ENCODE data around the gene SP4.

SP4 gene

GRCh38 chr7:21427871-21428658, at the start of gene SP4:
Gene SP4, plus strand, starts transcription at chr7:21428083. Its CDS starts 169 bp downstream, at chr7:21428252.
- peak; percentile 91 for DNase-seq

GRCh38 chr7:21383227-21384220, 44.4 kb upstream of the SP4 start:
- peak; percentile 13 for DNase-seq

- DNase-seq: no peak
These were observed 33.9 kb upstream of the SP4 start for GRCh38 chr7:21393937-21394336.

- no peak for DNase-seq
These were observed 25.9 kb upstream of the SP4 start for GRCh38 chr7:21401944-21402343.

GRCh38 chr7:21407796-21408480, 19.9 kb upstream of the SP4 start:
- no peak for DNase-seq

- DNase-seq: no peak
These were observed 19.4 kb upstream of the SP4 start for GRCh38 chr7:21408481-21408820.

GRCh38 chr7:21412410-21412851, 15.5 kb upstream of the SP4 start:
- peak; percentile 22 for DNase-seq

GRCh38 chr7:21412957-21413356, 14.9 kb upstream of the SP4 start:
- DNase-seq: no peak

- peak; percentile 2 for DNase-seq
These were observed 14.4 kb upstream of the SP4 start for GRCh38 chr7:21413502-21413901.

- peak; percentile 53 for DNase-seq
These were observed 13.0 kb upstream of the SP4 start for GRCh38 chr7:21414795-21415393.

- DNase-seq: no peak
These were observed 10.2 kb upstream of the SP4 start for GRCh38 chr7:21417647-21418046.

GRCh38 chr7:21422751-21423150, 5.1 kb upstream of the SP4 start:
- DNase-seq: peak; percentile 48

GRCh38 chr7:21425290-21425689, 2.6 kb upstream of the SP4 start:
- no peak for DNase-seq

GRCh38 chr7:21426286-21427181, 1.3 kb upstream of the SP4 start:
- peak; percentile 31 for DNase-seq

GRCh38 chr7:21427182-21427870, 557 bp upstream of the SP4 start:
- peak; percentile 96 for DNase-seq

- no peak for DNase-seq
These were observed 717 bp downstream of the SP4 start for GRCh38 chr7:21428659-21428941.

- DNase-seq: peak; percentile 34
These were observed 1.1 kb downstream of the SP4 start for GRCh38 chr7:21429021-21429420.

GRCh38 chr7:21429786-21430574, 2.1 kb downstream of the SP4 start:
- DNase-seq: peak; percentile 26

- no peak for DNase-seq
These were observed 2.7 kb downstream of the SP4 start for GRCh38 chr7:21430575-21430954.

- DNase-seq: no peak
These were observed 15.4 kb downstream of the SP4 start for GRCh38 chr7:21443149-21443841.
